GM04504 (cell line): ENCODE data around the gene CD68.
"Not testable (repeated sequence)": the region's sequence is repeated elsewhere in the genome, so short reads cannot be mapped to it uniquely, and the experiment has no call there.

Experiments
- DNase-seq: peaks from one replicate; pipeline ENCODE4 v3.0.0-alpha.2; 2012; ENCODE audit warnings: low read depth

Gene CD68

DNA sequence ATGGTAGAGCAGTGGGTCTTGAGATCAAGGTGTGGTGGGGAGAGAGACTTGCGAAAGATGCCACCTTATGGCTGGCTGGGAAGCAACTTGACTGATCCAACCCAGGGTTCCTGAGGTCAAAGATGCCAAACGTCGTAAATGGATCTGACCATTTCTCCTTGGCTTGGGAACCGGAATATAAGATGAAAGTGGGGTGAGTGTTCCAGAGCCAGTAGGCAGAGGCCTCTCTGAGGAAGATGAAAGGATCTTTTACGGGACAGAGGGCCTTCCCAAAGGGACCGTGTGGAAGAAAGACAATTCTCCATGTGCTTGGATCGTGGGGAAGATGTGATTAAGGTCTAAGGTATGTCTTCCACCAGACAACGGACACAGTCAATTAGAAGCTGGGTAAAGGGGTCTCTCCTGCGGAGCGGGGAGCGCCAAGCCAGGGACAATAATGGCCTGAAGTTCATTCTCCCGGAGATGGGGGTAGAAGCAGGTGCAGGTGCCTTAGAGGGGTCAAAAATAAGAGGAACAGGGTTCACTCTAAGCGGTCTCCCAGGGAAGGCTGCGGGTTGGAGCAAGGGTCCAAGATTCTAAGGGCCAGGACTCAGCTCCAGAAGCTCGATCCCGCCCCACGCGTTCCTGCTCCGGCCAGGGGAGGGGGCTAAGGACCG is 34.5 kb downstream of the CD68 start:
- DNase-seq, result peak; percentile 14

DNA sequence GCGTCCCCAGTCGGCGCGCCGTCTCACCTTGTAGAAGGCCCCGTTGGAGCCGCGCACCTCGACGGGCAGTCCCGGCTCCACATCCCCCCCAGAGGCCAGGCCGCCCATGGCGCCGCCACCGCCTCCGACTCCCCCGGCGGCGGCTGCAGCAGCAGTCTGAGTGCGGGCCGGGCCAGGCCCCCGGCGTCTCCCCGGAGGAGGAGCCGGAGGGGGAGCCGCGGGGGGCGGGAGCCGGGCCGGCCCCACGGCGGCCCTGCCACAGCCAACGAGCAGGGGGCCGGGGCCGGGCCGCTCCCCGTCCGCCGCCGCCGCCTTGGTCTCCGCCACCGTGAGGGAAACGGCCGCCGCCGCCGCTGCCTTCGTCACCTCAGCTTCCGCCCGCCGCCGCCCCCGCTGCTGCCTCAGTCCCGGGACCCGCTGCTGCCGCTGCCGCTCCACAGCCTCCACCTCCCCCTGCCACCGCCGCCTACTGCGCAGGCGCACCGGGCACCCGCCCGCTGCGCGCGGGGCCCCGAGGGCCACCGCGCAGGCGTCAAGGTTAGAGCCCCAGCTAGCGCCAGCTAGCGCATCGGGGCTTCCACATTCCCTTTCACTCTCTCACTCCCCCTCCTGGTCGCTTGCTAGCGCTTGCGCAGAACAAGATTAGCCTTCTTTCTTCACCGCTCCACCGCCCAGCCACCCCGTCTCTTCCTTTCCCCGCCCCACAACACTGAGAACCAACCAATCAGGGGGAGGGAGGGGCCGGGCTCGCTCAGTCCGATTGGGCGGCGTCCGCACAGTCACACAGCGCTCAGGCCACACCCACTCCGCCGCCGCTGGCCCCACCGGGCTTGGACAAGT is 35.2 kb downstream of the CD68 start, which contains the start of gene FXR2:
FXR2 (minus strand) TSS at position 473 of the 840 bp plus-strand sequence; CDS start at position 108, 365 bp downstream.
- DNase-seq, result peak; percentile 100

DNA sequence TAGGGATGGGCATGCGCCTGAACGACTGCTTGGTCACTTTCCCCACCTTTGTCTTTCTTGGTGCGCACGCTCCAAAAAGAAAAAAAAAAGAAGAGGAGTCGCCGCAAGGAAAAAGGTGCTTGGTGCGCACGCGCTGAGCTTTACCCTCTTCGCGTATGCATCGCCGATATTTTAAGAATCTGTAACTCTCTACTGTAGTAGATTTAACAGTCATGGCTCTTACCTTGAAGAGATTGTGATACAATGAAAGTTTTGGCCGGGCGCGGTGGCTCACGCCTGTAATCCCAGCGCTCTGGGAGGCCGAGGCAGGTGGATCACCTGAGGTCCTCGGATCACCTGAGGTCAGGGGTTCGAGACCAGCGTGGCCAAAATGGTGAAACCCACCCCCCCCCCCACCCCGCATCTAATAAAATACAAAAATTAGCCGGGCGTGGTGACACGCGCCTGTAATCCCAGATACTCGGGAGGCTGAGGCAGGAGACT is 35.9 kb downstream of the CD68 start:
- DNase-seq, result no peak

DNA sequence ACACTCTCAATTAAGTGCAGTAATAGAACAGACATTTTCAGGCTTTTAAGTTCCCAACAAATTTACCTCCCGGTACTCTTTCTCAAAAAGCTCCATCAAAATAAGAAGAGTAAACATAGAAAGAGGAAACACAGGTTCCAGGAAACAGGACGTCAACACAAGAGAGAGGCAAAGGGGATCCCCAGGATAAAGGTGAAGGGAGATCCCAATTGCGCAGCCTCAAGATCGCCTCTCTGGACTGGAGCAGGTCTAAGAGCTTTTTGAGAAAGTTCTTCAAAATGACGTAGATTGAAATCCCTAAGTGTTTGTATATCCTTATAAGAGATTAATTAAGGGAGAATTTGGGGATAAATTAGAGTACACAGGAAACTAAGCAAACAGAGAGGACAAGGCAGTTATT is 39.2 kb downstream of the CD68 start:
- DNase-seq, result no peak

DNA sequence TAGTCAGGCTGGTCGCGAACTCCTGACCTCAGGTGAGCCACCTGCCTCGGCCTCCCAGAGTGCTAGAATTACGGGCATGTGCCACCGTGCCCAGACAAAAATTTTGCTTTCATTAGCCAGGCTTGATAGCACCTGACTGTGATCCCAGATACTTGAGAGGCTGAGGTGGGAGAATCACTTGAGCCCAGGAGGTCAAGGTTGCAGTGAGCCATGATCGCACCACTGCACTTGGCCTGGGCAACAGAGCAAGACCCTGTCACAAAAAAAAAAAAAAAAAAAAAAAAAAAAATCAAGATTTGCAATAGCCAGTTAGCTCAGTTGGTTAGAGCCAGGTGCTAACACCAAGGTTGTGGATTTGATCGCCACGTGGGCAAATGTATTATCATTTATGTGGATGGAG is 41.4 kb downstream of the CD68 start:
- no peak for DNase-seq

DNA sequence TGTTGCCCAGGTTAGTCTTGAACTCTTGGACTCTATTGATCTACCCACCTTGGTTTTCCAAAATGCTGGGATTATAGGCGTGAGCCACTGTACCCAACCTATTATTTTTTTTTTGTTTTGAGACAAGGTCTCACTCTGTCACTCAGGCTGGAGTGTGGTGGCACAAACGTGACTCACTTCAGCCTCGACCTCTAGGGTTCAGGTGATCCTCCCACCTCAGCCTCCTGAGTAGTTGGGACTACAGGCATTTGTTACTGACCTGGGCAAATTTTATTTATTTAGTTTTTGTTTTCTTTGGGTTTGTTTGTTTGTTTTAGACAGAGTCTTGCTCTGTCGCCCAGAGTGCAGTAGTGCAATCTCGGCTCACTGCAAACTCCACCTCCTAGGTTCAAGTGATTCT is 44.2 kb downstream of the CD68 start:
- DNase-seq, result no peak

DNA sequence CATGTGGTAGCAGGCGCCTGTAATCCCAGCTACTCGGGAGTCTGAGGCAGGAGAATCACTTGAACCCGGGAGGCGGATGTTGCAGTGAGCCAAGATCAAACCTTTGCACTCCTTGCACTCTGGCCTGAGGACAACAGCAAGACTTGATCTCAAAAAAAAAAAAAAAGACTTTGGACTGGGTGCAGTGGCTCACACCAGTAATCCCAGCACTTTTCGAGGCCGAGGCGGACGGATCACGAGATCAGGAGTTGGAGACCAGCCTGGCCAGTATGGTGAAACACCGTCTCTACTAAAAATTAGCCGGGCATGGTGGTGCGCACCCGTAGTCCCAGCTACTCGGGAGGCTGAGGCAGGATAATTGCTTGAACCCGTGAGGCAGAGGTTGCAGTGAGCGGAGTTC is 46.3 kb downstream of the CD68 start:
- DNase-seq, result not testable (repeated sequence)

DNA sequence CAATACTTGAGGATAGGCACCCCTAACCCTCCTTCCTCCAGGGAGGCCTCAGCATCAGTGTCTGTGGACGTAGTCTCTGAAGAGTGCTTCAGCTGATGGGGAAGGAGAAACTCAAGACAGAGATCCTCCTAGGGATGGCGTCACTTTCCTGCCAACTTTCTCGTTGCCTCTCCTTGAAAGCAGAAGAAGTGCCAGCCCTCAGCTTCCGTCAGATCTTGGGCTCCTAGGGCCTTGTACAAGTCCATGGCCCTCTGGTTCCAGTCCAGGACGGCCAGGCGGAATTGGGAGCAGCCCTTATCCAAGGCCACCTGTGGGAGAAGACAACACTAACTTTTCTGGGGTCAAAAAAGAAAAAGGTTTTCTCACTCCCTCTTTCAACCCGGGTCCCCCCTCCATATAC is 46.9 kb downstream of the CD68 start:
- DNase-seq, result no peak

DNA sequence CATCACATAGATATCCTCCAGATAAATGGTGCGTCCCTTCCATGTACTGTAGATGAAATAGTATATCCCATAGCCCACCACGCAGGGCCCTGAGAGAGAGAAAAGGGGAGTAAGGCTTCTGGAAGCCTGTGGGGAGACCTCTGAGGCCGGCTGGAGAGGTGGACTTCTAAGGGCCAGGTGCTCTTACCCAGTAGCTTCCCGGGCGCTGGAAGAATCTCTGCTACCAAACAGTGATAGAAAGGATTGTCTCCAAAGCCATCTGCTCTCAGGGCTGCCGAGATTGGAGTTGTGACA is 47.5 kb downstream of the CD68 start:
- DNase-seq, result peak; percentile 11

DNA sequence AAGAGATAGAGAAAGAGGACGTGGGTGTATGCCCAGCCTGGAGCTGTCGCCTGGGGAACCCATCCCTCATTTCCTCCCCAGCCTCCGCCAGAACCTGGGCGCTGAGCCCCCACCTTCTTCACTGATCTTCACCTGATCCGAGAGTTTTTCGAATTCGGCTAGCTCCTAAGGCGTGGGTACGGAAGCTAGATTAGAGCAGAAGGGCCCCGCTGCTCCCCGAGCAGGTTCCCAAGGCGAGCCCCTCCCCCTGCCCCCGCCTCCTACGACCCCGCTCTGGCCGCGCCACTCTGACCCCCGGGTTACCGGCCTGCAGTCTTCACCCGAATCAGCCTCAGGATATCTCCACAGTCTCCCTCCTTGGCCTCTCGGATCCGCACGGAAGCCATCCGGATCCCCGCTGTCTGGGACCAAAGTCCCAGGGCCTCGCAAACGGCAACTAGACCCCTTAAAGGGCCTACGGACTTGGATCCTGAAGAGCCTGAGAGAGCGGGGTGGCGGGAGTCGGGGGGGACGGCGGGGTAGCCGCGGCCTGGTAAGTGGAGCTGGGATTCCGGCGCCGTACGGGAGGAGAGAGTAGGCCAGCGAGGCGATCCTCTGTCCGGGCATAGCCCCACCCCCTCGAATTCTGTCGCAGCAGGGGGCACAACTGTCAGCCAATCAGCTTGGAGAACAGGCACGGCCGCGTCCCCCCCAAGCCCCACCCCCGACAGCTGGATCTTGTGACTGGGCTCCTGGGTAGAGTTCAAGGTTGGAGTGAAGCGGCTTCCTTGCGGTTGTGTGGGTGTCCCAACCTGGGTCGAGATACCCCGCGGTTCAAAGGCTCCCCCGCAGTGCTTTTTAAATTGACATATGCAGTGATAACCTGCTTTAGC is 48.0 kb downstream of the CD68 start, which contains the start of gene SAT2:
SAT2 (minus strand) TSS at position 572 of the 872 bp plus-strand sequence; CDS start at position 386, 186 bp downstream.
- peak; percentile 93 for DNase-seq

DNA sequence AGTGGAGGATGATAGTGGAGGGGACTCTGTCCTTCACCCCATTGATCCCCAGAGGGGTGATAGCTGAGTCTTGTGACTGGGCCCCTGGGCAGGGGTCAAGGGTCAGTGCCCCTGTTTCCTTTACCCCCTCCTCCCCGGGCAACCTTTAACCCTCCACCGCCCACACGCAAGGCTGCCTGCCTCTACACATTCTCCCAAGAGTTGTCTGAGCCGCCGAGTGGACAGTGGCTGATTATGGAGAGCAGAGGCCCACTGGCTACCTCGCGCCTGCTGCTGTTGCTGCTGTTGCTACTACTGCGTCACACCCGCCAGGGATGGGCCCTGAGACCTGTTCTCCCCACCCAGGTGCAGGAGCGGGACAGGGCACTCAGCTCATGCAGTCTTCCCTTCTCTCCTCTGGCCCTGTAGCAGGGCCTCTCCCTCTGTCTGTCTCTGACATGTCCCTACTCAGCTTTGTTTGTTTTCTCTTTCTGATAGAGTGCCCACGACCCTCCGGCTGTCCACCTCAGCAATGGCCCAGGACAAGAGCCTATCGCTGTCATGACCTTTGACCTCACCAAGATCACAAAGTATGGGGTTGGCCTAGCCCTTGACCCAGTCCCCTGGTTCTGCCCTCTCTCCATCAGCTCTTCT is 50.6 kb downstream of the CD68 start, which contains the start of gene SHBG:
SHBG (plus strand) TSS at position 197 of the 633 bp plus-strand sequence; CDS start at position 235, 38 bp downstream.
- DNase-seq, result no peak
